ENCODE measurements around the gene FUBP3.
"Not testable (repeated sequence)": the region's sequence is repeated elsewhere in the genome, so short reads cannot be mapped to it uniquely, and the experiment has no call there.

The FUBP3 gene

DNA sequence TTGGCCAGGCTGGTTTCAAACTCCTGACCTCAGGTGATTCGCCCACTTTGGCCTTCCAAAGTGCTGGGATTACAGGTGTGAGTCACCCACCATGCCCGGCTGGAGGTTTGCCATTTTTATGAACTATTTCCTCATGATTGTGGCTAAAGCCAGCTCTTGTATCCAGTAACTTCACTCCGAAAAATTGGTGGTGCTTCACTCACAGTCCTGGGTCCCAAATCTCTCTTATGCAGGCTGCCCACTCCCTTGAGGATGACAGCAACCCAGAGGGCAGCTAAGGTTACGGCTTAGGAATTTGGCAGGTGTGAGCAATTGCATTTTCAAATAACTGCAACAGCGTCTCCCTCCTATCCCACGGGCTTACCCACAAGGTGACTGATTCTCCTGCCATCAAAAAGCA is 23.4 kb upstream of the FUBP3 start:
- no peak for DNase-seq

DNA sequence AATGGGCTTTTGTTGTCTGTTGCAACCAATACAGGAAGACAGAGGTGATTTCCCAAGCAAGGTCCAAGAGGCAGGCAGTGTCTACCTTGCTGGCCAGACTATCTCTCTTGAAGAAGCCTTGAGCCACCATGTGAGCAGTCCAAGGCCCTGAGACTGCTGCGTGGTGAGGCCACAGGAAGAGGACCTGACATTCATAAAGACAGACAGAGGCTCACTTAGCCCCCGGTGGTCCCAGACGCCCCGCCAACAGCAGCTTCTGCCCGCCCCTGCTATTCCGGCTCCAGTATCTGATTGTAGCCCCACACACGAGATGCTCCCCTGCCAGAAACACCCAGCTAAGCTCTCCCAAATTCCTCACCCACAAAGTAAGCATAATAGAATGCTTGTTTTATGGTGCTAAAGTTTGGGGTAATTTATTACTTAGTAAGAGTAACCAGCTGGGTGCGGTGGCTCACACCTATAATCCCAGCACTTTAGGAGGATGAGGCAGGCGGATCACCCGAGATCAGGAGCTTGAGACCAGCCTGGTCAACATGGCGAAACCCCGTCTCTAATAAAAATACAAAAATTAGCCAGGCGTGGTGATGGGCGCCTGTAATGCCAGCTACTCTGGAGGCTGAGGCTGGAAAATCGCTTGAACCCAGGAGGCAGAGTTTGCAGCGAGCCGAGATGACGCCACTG is 22.8 kb upstream of the FUBP3 start:
- no peak for DNase-seq

DNA sequence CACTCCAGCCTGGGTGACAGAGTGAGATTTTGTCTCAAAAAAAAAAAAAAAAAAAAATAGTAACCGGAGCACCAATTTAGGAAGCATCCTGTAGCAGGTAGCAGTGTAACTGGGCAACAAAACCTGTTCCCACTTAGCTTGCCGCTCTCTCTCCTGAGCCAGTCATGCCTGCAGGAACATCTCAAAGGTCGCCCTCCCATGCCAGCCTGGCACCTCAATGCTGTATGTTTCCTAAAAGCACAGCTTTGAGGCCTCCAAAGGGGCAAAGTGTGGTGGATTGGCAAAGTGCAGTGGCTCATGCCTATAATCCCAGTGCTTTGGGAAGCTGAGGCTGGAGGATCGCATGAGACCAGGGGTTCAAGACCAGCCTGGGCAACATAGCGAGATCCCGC is 22.3 kb upstream of the FUBP3 start:
- no peak for DNase-seq

DNA sequence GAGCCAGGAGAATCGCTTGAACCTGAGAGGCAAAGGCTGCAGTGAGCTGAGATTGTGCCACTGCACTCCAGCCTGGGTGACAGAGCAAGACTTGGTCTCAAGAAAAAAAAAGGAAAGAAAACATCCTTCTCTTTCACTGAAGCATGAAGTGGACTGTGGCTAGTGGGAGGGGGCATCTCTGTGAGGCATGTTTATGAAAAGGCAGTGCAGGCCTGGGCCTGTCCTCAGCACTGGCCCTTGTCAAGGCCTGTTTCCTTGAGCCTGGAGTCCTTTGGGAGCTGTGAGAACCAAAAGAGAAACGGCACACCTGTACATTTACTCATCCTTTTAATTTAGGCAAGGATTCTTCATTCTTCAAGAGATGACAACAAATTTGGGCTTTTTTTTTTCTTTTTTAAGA is 18.3 kb upstream of the FUBP3 start:
- no peak for DNase-seq

- not testable (repeated sequence) for DNase-seq
Measured at GRCh38 chr9:130562525-130562924, 16.9 kb upstream of the FUBP3 start.

DNA sequence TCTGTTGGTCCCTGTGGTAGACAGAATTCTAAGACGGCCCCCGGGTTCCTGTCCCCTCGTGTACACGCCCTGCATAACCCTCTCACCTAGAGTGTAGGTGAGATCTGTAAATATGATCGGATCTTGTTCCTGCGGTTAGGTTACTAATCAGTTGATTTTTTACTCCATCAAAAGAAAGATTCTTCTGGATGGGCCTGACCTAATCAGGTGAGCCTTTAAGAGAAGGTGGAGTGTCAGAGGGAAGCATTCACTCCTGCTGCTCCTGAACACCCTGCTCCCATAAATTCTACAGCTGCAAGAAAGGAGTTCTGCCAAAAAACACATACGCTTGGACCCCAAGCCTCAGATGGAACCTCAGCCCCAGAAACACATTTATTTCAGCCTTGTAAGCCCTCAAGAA is 15.6 kb upstream of the FUBP3 start:
- DNase-seq = no peak

- no peak for DNase-seq
Measured at GRCh38 chr9:130565792-130566191, 13.6 kb upstream of the FUBP3 start.

GRCh38 chr9:130570208-130570607 is 9.2 kb upstream of the FUBP3 start:
- no peak for DNase-seq

- no peak for DNase-seq
Measured at GRCh38 chr9:130575514-130575913, 3.9 kb upstream of the FUBP3 start.

DNA sequence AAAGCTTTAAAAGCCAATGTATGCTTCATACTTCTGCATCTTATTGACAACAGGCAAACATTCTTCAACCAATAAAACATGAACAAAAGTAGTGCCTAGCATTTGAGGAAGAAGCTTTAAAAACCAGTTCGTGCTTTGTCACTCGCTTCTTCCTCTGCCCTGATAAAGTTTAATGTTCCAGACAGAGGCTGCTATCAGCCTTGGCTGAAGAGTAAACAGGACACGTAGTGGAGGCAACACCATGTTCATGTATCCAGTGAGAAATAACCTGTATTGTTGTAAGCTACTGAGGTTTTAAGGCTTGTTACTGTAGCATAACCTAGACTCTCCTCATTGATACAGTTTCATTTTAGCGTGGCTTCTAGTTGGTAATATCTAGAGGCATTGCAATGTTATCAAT is 3.2 kb upstream of the FUBP3 start:
- DNase-seq = no peak

- DNase-seq = peak in 4 of 51 donors; percentile 29 to 69 (median 52)
Measured at GRCh38 chr9:130579738-130580463, 524 bp downstream of the FUBP3 start.

GRCh38 chr9:130581766-130582165 is 2.4 kb downstream of the FUBP3 start:
- DNase-seq = no peak

DNA sequence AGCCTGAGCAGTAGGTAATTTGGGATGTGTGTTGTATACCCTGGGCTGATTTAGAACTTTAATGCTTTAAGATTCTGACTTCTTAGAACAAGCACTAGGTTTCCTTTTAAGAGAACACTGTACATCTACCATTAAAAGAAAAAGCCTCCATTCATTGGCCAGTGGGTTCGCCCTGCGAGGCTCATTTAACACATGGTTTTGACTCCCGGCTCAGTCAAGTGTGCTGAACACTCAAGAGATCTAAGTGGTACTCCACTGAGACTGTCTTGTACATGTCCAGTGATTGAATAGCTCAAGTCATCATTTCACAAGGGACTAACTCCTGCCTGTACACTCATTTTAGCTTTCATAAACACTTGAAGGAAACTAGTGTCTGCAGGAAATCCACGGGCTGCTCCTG is 3.9 kb downstream of the FUBP3 start:
- DNase-seq = no peak

DNA sequence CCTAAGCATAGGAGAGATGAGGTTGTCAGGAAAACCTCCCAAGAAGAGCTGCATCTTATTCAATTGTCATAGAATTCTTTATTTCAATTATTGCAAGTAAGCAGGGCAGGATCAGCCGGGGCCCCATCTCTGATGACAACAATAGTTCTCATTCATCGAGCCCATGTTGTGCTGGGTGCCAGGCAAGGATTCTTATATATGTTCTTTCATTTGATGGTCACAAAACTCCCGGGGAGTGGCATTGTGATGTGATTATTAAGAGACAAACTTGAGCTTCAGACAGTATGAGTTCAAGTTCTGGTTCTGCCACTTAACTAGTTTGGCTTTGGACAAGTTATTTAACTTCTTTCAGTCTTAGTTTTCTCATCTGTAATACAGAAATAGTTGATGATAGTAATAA is 8.5 kb downstream of the FUBP3 start:
- peak in 3 of 51 donors; percentile 3 to 6 (median 5) for DNase-seq

- no peak for DNase-seq
Measured at GRCh38 chr9:130588416-130588815, 9.0 kb downstream of the FUBP3 start.

DNA sequence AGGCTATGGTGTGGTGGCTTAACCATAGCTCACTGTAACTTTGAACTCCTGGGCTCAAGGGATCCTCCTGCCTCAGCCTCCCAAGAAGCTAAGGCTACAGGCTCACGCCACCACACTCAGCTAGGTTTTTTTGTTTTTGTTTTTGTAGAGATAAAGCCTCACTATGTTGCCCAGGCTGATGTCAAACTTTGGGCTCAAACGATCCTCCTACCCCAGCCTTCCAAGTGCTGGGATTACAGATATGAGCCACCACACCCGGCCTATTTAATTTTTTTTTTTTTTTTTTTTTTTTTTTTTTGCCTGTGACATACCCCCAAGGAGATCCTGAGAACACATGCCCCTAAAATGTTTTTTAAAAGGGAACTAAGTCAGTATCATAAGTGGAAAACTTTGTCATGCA is 10.4 kb downstream of the FUBP3 start:
- no peak for DNase-seq

GRCh38 chr9:130590305-130590704 is 10.9 kb downstream of the FUBP3 start:
- DNase-seq = no peak

- no peak for DNase-seq
Measured at GRCh38 chr9:130593020-130593419, 13.6 kb downstream of the FUBP3 start.

DNA sequence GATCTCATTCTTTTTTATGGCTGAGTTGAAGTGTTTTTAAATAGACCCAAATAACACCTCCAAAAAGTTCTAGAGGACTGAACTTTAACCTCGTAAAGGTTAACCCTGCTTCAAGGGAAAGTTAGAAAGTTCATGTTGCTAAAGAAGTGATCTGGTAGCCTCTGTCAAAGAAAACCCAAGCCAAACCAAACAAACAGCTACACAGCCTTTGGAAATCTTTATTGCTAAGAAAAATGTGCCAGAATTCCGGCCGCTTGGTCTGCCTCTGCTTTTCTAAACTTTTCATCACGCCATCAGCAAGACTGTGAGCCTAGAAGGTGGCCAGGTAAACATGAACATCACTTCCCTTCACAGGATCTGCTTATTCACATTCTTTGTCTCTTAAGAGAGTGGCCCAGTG is 17.9 kb downstream of the FUBP3 start:
- DNase-seq = no peak

DNA sequence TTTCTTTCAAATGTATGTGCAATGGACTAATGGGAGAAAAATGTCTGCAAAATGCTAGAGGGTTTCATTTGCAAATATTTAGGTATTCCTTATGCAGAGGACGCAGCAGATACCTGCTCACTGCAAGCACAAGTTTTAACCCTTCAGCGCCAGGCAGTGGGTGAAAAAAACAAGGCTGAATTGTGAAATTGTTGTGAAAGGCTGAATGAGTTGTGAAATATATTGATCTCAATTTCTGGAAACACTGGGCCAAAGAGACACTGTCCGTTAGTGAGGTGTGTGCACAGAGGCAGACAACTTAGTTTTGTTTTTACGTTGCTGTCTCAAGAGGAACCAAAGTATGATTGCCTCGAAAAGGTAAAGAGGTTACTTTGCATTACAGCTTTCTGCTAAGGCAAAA is 18.8 kb downstream of the FUBP3 start:
- no peak for DNase-seq

- DNase-seq = no peak
Measured at GRCh38 chr9:130599625-130600024, 20.2 kb downstream of the FUBP3 start.

- DNase-seq = no peak
Measured at GRCh38 chr9:130601100-130601499, 21.7 kb downstream of the FUBP3 start.

DNA sequence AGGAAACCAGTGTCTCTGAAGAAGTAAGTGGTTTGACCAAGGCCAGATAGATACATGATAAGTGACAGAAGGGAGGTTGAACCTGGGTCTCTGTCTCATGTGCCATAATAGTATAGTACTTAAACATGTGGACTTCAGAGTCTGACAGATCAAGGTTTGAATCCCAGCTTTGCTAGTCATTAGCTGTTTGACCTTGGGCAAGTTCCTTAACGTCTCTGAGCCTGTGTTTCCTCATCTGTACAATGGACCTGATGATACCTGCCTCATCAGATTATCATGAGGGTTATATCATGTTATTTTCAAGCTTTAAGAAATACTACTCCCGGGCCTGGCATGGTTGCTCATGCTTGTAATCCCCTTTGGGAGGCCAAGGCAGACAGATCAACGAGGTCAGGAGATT is 24.9 kb downstream of the FUBP3 start:
- DNase-seq = no peak

Measured in hypothalamus (tissue), 51 donors.